ENCODE measurements around the gene PIEZO1. TPM values are rescaled to one million over a fixed set of nuclear protein-coding genes. Genes with fewer than 3 reads are reported as not detected.

PIEZO1 gene
- total RNA-seq, 1 experiment from 2014 or later = 391 TPM

GRCh38 chr16:88779406-88780141, 5.4 kb downstream of the PIEZO1 start:
- H3K27me3 ChIP-seq (ENCODE audit: insufficient read depth, low read depth) = no peaks in the 10 kb centered on the region
- no peak overlapping the region for H2AFZ ChIP-seq
- H4K20me1 ChIP-seq (ENCODE audit: insufficient read depth) = peaks cover 73% of the 10 kb centered on the region
- POLR2A ChIA-PET (ENCODE audit: unreplicated experiment) = interaction anchor here (0.9 to 1.3 kb wide), 2 partner anchors 17 to 19 kb away, joined by 4 to 37 read pairs; no protein-coding TSS in a partner anchor
- H3K4me2 ChIP-seq = no peak overlapping the region; the same call in 1 of the 2 replicates
- H3K79me2 ChIP-seq (ENCODE audit: low read depth) = peaks cover 100% of the 10 kb centered on the region
- intact Hi-C loops (cut with micrococcal nuclease; ENCODE audit: unreplicated experiment) = no loop called here
- H3K9me3 ChIP-seq (ENCODE audit: insufficient read depth, low read depth) = no peaks in the 10 kb centered on the region
- BruUV-seq (replicated peaks) = no TSS peak
- no peak overlapping the region for H3K4me3 ChIP-seq
- H3F3A ChIP-seq (ENCODE audit: insufficient read depth, low read depth) = peaks cover 35% of the 10 kb centered on the region
- H3K36me3 ChIP-seq (ENCODE audit: low read depth) = no peaks in the 10 kb centered on the region
- no peak for DNase-seq
- TF ChIP-seq EZH2 (IDR thresholded peaks at IDR 0.05; ENCODE audit: low read depth) = no peak
- no peak for TF ChIP-seq CTCF (conservative IDR thresholded peaks at IDR 0.05)
- CTCF ChIA-PET = interaction anchor here (0.6 kb wide), 1 partner anchor 36 kb away, joined by 8 read pairs; no protein-coding TSS in a partner anchor
- H3K4me1 ChIP-seq (replicated peaks; ENCODE audit: insufficient read depth) = peaks cover 42% of the 10 kb centered on the region
- no peaks in the 10 kb centered on the region for H3K9me2 ChIP-seq (ENCODE audit: insufficient read depth)
- H3K27ac ChIP-seq = no peak overlapping the region

GRCh38 chr16:88778541-88779065, 6.4 kb downstream of the PIEZO1 start:
- ChIA-PET POLR2A (ENCODE audit: unreplicated experiment) (no interaction called here), CTCF (no interaction called here)
- TF ChIP-seq EZH2 (IDR thresholded peaks at IDR 0.05; ENCODE audit: low read depth) (no peak), CTCF (conservative IDR thresholded peaks at IDR 0.05) (no peak)
- no peak overlapping the region for H3K27ac ChIP-seq
- no peaks in the 10 kb centered on the region for H3K9me3 ChIP-seq (ENCODE audit: insufficient read depth, low read depth)
- peaks cover 99% of the 10 kb centered on the region for H3K79me2 ChIP-seq (ENCODE audit: low read depth)
- peaks cover 52% of the 10 kb centered on the region for H3K4me1 ChIP-seq (replicated peaks; ENCODE audit: insufficient read depth)
- H3F3A ChIP-seq (ENCODE audit: insufficient read depth, low read depth) = peaks cover 33% of the 10 kb centered on the region
- H3K4me2 ChIP-seq = no peak overlapping the region
- H4K20me1 ChIP-seq (ENCODE audit: insufficient read depth) = peaks cover 83% of the 10 kb centered on the region
- no peak overlapping the region for H3K4me3 ChIP-seq
- H2AFZ ChIP-seq = no peak overlapping the region
- no peaks in the 10 kb centered on the region for H3K27me3 ChIP-seq (ENCODE audit: insufficient read depth, low read depth)
- intact Hi-C loops (cut with micrococcal nuclease; ENCODE audit: unreplicated experiment) = no loop called here
- H3K36me3 ChIP-seq (ENCODE audit: low read depth) = no peaks in the 10 kb centered on the region
- no peak for DNase-seq
- no peaks in the 10 kb centered on the region for H3K9me2 ChIP-seq (ENCODE audit: insufficient read depth)
- BruUV-seq (replicated peaks) = no TSS peak

GRCh38 chr16:88778271-88778525, 6.8 kb downstream of the PIEZO1 start:
- Histone ChIP-seq H3K36me3 (ENCODE audit: low read depth) (no peaks in the 10 kb centered on the region), H3K9me2 (ENCODE audit: insufficient read depth) (no peaks in the 10 kb centered on the region), H3K9me3 (ENCODE audit: insufficient read depth, low read depth) (no peaks in the 10 kb centered on the region), H2AFZ (no peak overlapping the region), H3K27me3 (ENCODE audit: insufficient read depth, low read depth) (no peaks in the 10 kb centered on the region), H3K79me2 (ENCODE audit: low read depth) (peaks cover 97% of the 10 kb centered on the region), H4K20me1 (ENCODE audit: insufficient read depth) (peaks cover 82% of the 10 kb centered on the region), H3K27ac (no peak overlapping the region), H3K4me1 (replicated peaks; ENCODE audit: insufficient read depth) (peaks cover 53% of the 10 kb centered on the region), H3F3A (ENCODE audit: insufficient read depth, low read depth) (peaks cover 32% of the 10 kb centered on the region; the same call in 1 of the 2 replicates), H3K4me3 (no peak overlapping the region), H3K4me2 (no peak overlapping the region)
- ChIA-PET CTCF (no interaction called here), POLR2A (ENCODE audit: unreplicated experiment) (no interaction called here)
- intact Hi-C loops (cut with micrococcal nuclease; ENCODE audit: unreplicated experiment) = no loop called here
- no peak for DNase-seq
- BruUV-seq (replicated peaks) = no TSS peak
- TF ChIP-seq EZH2 (IDR thresholded peaks at IDR 0.05; ENCODE audit: low read depth) (no peak), CTCF (conservative IDR thresholded peaks at IDR 0.05) (no peak)

Measured in PC-9 (cell line).